NOMO-1 treated with dmso at 0.1 percent for 144 hours (cell line): ENCODE measurements around the gene NUB1.
A peak's percentile ranks its signal among the peaks of the same experiment; 100 is the strongest.

Experiments used
- DNase-seq: peaks from one replicate; lab custom pipeline; 2025; ENCODE audit not compliant: unreplicated experiment; lab: John Stamatoyannopoulos, UW

NUB1 gene

GRCh38 chr7:151313857-151314256 is 27.8 kb upstream of the NUB1 start:
- DNase-seq = no peak

- no peak for DNase-seq
Observed at GRCh38 chr7:151314401-151314800, 27.2 kb upstream of the NUB1 start.

GRCh38 chr7:151315038-151315655 is 26.5 kb upstream of the NUB1 start:
- peak; percentile 34 for DNase-seq

GRCh38 chr7:151316896-151317295 is 24.7 kb upstream of the NUB1 start:
- no peak for DNase-seq

- DNase-seq = no peak
Observed at GRCh38 chr7:151317936-151318335, 23.7 kb upstream of the NUB1 start.

GRCh38 chr7:151319189-151319588 is 22.4 kb upstream of the NUB1 start:
- no peak for DNase-seq

- DNase-seq = no peak
Observed at GRCh38 chr7:151320263-151320845, 21.3 kb upstream of the NUB1 start.

- DNase-seq = no peak
Observed at GRCh38 chr7:151321341-151321740, 20.3 kb upstream of the NUB1 start.

- DNase-seq = no peak
Observed at GRCh38 chr7:151322906-151323305, 18.7 kb upstream of the NUB1 start.

- no peak for DNase-seq
Observed at GRCh38 chr7:151327022-151327421, 14.6 kb upstream of the NUB1 start.

GRCh38 chr7:151327659-151328058 is 14.0 kb upstream of the NUB1 start:
- no peak for DNase-seq

GRCh38 chr7:151330181-151330580 is 11.4 kb upstream of the NUB1 start:
- no peak for DNase-seq

GRCh38 chr7:151330661-151331060 is 11.0 kb upstream of the NUB1 start:
- DNase-seq = no peak

- DNase-seq = no peak
Observed at GRCh38 chr7:151334628-151335027, 7.0 kb upstream of the NUB1 start.

- no peak for DNase-seq
Observed at GRCh38 chr7:151336027-151336708, 5.4 kb upstream of the NUB1 start.

GRCh38 chr7:151337346-151337745 is 4.3 kb upstream of the NUB1 start:
- no peak for DNase-seq

- DNase-seq = no peak
Observed at GRCh38 chr7:151338809-151339208, 2.8 kb upstream of the NUB1 start.

GRCh38 chr7:151339651-151340382 is 1.8 kb upstream of the NUB1 start:
- peak; percentile 22 for DNase-seq

GRCh38 chr7:151340794-151341356 is 737 bp upstream of the NUB1 start:
- DNase-seq = no peak

- DNase-seq = no peak
Observed at GRCh38 chr7:151342102-151342646, 562 bp downstream of the NUB1 start.

GRCh38 chr7:151342811-151343210 is 1.2 kb downstream of the NUB1 start:
- DNase-seq = no peak
